ENCODE results near the gene CEMIP.

Gene CEMIP

GRCh38 chr15:80778964-80779657 is at the start of gene CEMIP:
Gene CEMIP (plus strand): TSS chr15:80779370. CDS start chr15:80873880, 94,510 bp downstream.
- Histone ChIP-seq H3K27me3 (ENCODE audit: low read depth, low read length) (peaks cover 7% of the 10 kb centered on the region), H3K4me1 (ENCODE audit: control insufficient read depth in 1 of 2, insufficient read depth in 2 of 2, low read length in 2 of 2) (peaks cover 0 to 36% of the 10 kb centered on the region in 2 donors), H3K9me3 (ENCODE audit: control insufficient read depth in 1 of 2, low read length in 2 of 2) (no peaks in the 10 kb centered on the region), H3K4me3 (ENCODE audit: low read depth in 1 of 2, low read length in 2 of 2) (peak within 1 kb of the TSS; percentile 51 to 71), H3K27ac (ENCODE audit: low read length) (no peak within 1 kb of the TSS), H3K36me3 (ENCODE audit: control insufficient read depth in 1 of 2, insufficient read depth in 2 of 2, low read length in 2 of 2) (no peaks in the 10 kb centered on the region)

GRCh38 chr15:80730387-80730786 is 48.8 kb upstream of the CEMIP start:
- Histone ChIP-seq H3K9me3 (ENCODE audit: control insufficient read depth in 1 of 2, low read length in 2 of 2) (no peaks in the 10 kb centered on the region), H3K4me3 (ENCODE audit: low read depth in 1 of 2, low read length in 2 of 2) (no peak overlapping the region), H3K4me1 (ENCODE audit: control insufficient read depth in 1 of 2, insufficient read depth in 2 of 2, low read length in 2 of 2) (peaks cover 0 to 4% of the 10 kb centered on the region in 2 donors), H3K27ac (ENCODE audit: low read length) (no peak overlapping the region), H3K27me3 (ENCODE audit: low read depth, low read length) (no peaks in the 10 kb centered on the region), H3K36me3 (ENCODE audit: control insufficient read depth in 1 of 2, insufficient read depth in 2 of 2, low read length in 2 of 2) (no peaks in the 10 kb centered on the region)

GRCh38 chr15:80730926-80731325 is 48.2 kb upstream of the CEMIP start:
- Histone ChIP-seq H3K27ac (ENCODE audit: low read length) (no peak overlapping the region), H3K4me1 (ENCODE audit: control insufficient read depth in 1 of 2, insufficient read depth in 2 of 2, low read length in 2 of 2) (peaks cover 0 to 4% of the 10 kb centered on the region in 2 donors), H3K36me3 (ENCODE audit: control insufficient read depth in 1 of 2, insufficient read depth in 2 of 2, low read length in 2 of 2) (no peaks in the 10 kb centered on the region), H3K27me3 (ENCODE audit: low read depth, low read length) (no peaks in the 10 kb centered on the region), H3K4me3 (ENCODE audit: low read depth in 1 of 2, low read length in 2 of 2) (no peak overlapping the region), H3K9me3 (ENCODE audit: control insufficient read depth in 1 of 2, low read length in 2 of 2) (no peaks in the 10 kb centered on the region)

- Histone ChIP-seq H3K36me3 (ENCODE audit: control insufficient read depth in 1 of 2, insufficient read depth in 2 of 2, low read length in 2 of 2) (no peaks in the 10 kb centered on the region), H3K4me3 (ENCODE audit: low read depth in 1 of 2, low read length in 2 of 2) (no peak overlapping the region), H3K9me3 (ENCODE audit: control insufficient read depth in 1 of 2, low read length in 2 of 2) (no peaks in the 10 kb centered on the region), H3K27ac (ENCODE audit: low read length) (no peak overlapping the region), H3K27me3 (ENCODE audit: low read depth, low read length) (no peaks in the 10 kb centered on the region), H3K4me1 (ENCODE audit: control insufficient read depth in 1 of 2, insufficient read depth in 2 of 2, low read length in 2 of 2) (peaks cover 0 to 12% of the 10 kb centered on the region in 2 donors)
These were observed 47.0 kb upstream of the CEMIP start for GRCh38 chr15:80732167-80732566.

GRCh38 chr15:80732818-80733217 is 46.4 kb upstream of the CEMIP start:
- H3K27me3 ChIP-seq (ENCODE audit: low read depth, low read length): no peaks in the 10 kb centered on the region
- no peaks in the 10 kb centered on the region for H3K36me3 ChIP-seq (ENCODE audit: control insufficient read depth in 1 of 2, insufficient read depth in 2 of 2, low read length in 2 of 2)
- H3K4me3 ChIP-seq (ENCODE audit: low read depth in 1 of 2, low read length in 2 of 2): no peak overlapping the region
- H3K9me3 ChIP-seq (ENCODE audit: control insufficient read depth in 1 of 2, low read length in 2 of 2): no peaks in the 10 kb centered on the region
- H3K4me1 ChIP-seq (ENCODE audit: control insufficient read depth in 1 of 2, insufficient read depth in 2 of 2, low read length in 2 of 2): peaks cover 0 to 12% of the 10 kb centered on the region in 2 donors
- no peak overlapping the region for H3K27ac ChIP-seq (ENCODE audit: low read length)

- H3K36me3 ChIP-seq (ENCODE audit: control insufficient read depth in 1 of 2, insufficient read depth in 2 of 2, low read length in 2 of 2): no peaks in the 10 kb centered on the region
- no peak overlapping the region for H3K27ac ChIP-seq (ENCODE audit: low read length)
These were observed 45.7 kb upstream of the CEMIP start for GRCh38 chr15:80733460-80733859.

GRCh38 chr15:80735344-80735743 is 43.8 kb upstream of the CEMIP start:
- H3K27ac ChIP-seq (ENCODE audit: low read length): no peak overlapping the region
- H3K36me3 ChIP-seq (ENCODE audit: control insufficient read depth in 1 of 2, insufficient read depth in 2 of 2, low read length in 2 of 2): no peaks in the 10 kb centered on the region
- no peak overlapping the region for H3K4me3 ChIP-seq (ENCODE audit: low read depth in 1 of 2, low read length in 2 of 2)
- H3K9me3 ChIP-seq (ENCODE audit: control insufficient read depth in 1 of 2, low read length in 2 of 2): peaks cover 0 to 4% of the 10 kb centered on the region in 2 donors
- peaks cover 0 to 9% of the 10 kb centered on the region in 2 donors for H3K4me1 ChIP-seq (ENCODE audit: control insufficient read depth in 1 of 2, insufficient read depth in 2 of 2, low read length in 2 of 2)
- no peaks in the 10 kb centered on the region for H3K27me3 ChIP-seq (ENCODE audit: low read depth, low read length)

More at GRCh38 chr15:80733460-80733859, 45.7 kb upstream of the CEMIP start:
- peaks cover 0 to 12% of the 10 kb centered on the region in 2 donors for H3K4me1 ChIP-seq (ENCODE audit: control insufficient read depth in 1 of 2, insufficient read depth in 2 of 2, low read length in 2 of 2)
- no peaks in the 10 kb centered on the region for H3K27me3 ChIP-seq (ENCODE audit: low read depth, low read length)
- H3K4me3 ChIP-seq (ENCODE audit: low read depth in 1 of 2, low read length in 2 of 2): no peak overlapping the region
- H3K9me3 ChIP-seq (ENCODE audit: control insufficient read depth in 1 of 2, low read length in 2 of 2): no peaks in the 10 kb centered on the region

- H3K27me3 ChIP-seq (ENCODE audit: low read depth, low read length): no peaks in the 10 kb centered on the region
- H3K4me3 ChIP-seq (ENCODE audit: low read depth in 1 of 2, low read length in 2 of 2): no peak overlapping the region
- no peaks in the 10 kb centered on the region for H3K36me3 ChIP-seq (ENCODE audit: control insufficient read depth in 1 of 2, insufficient read depth in 2 of 2, low read length in 2 of 2)
- H3K4me1 ChIP-seq (ENCODE audit: control insufficient read depth in 1 of 2, insufficient read depth in 2 of 2, low read length in 2 of 2): peaks cover 0 to 8% of the 10 kb centered on the region in 2 donors
- H3K27ac ChIP-seq (ENCODE audit: low read length): no peak overlapping the region
- peaks cover 0 to 4% of the 10 kb centered on the region in 2 donors for H3K9me3 ChIP-seq (ENCODE audit: control insufficient read depth in 1 of 2, low read length in 2 of 2)
These were observed 42.6 kb upstream of the CEMIP start for GRCh38 chr15:80736560-80736959.

GRCh38 chr15:80739919-80740318 is 39.3 kb upstream of the CEMIP start:
- peaks cover 0 to 4% of the 10 kb centered on the region in 2 donors for H3K9me3 ChIP-seq (ENCODE audit: control insufficient read depth in 1 of 2, low read length in 2 of 2)
- no peak overlapping the region for H3K4me3 ChIP-seq (ENCODE audit: low read depth in 1 of 2, low read length in 2 of 2)
- H3K27me3 ChIP-seq (ENCODE audit: low read depth, low read length): no peaks in the 10 kb centered on the region
- no peak overlapping the region for H3K27ac ChIP-seq (ENCODE audit: low read length)
- H3K36me3 ChIP-seq (ENCODE audit: control insufficient read depth in 1 of 2, insufficient read depth in 2 of 2, low read length in 2 of 2): no peaks in the 10 kb centered on the region
- H3K4me1 ChIP-seq (ENCODE audit: control insufficient read depth in 1 of 2, insufficient read depth in 2 of 2, low read length in 2 of 2): peaks cover 0 to 12% of the 10 kb centered on the region in 2 donors

- no peak overlapping the region for H3K27ac ChIP-seq (ENCODE audit: low read length)
- no peaks in the 10 kb centered on the region for H3K27me3 ChIP-seq (ENCODE audit: low read depth, low read length)
- no peak overlapping the region for H3K4me3 ChIP-seq (ENCODE audit: low read depth in 1 of 2, low read length in 2 of 2)
- peaks cover 0 to 4% of the 10 kb centered on the region in 2 donors for H3K9me3 ChIP-seq (ENCODE audit: control insufficient read depth in 1 of 2, low read length in 2 of 2)
- H3K4me1 ChIP-seq (ENCODE audit: control insufficient read depth in 1 of 2, insufficient read depth in 2 of 2, low read length in 2 of 2): peaks cover 0 to 5% of the 10 kb centered on the region in 2 donors
- H3K36me3 ChIP-seq (ENCODE audit: control insufficient read depth in 1 of 2, insufficient read depth in 2 of 2, low read length in 2 of 2): no peaks in the 10 kb centered on the region
These were observed 37.1 kb upstream of the CEMIP start for GRCh38 chr15:80742081-80742480.

- Histone ChIP-seq H3K4me1 (ENCODE audit: control insufficient read depth in 1 of 2, insufficient read depth in 2 of 2, low read length in 2 of 2) (peaks cover 0 to 4% of the 10 kb centered on the region in 2 donors), H3K36me3 (ENCODE audit: control insufficient read depth in 1 of 2, insufficient read depth in 2 of 2, low read length in 2 of 2) (no peaks in the 10 kb centered on the region), H3K4me3 (ENCODE audit: low read depth in 1 of 2, low read length in 2 of 2) (no peak overlapping the region), H3K9me3 (ENCODE audit: control insufficient read depth in 1 of 2, low read length in 2 of 2) (peaks cover 0 to 4% of the 10 kb centered on the region in 2 donors), H3K27me3 (ENCODE audit: low read depth, low read length) (no peaks in the 10 kb centered on the region), H3K27ac (ENCODE audit: low read length) (no peak overlapping the region)
These were observed 35.9 kb upstream of the CEMIP start for GRCh38 chr15:80743189-80743833.
